ENCODE data around the gene NOXA1.

NOXA1 gene

GRCh38 chr9:137375321-137376058 is 47.7 kb upstream of the NOXA1 start:
- no peak overlapping the region for H3K27ac ChIP-seq (ENCODE audit: extremely low read depth, low read depth, low read length)
- H3K4me3 ChIP-seq (ENCODE audit: low read depth, low read length), result no peak overlapping the region
- ChIA-PET CTCF (interaction anchor here (0.8 kb wide), 1 partner anchor 534 kb away, joined by 3 read pairs; no protein-coding TSS in a partner anchor), POLR2A (interaction anchor here (1.9 kb wide), 1 partner anchor 73 kb away, joined by 4 read pairs; the partner anchor contains the start of gene NRARP)
- no peaks in the 10 kb centered on the region for H3K4me1 ChIP-seq (ENCODE audit: control insufficient read depth, insufficient read depth, low read length)
- TF ChIP-seq SP3 (tag by site-specific recombination; IDR thresholded peaks at IDR 0.05) (no peak), PRDM4 (tag by site-specific recombination; IDR thresholded peaks at IDR 0.05) (no peak), PBX3 (CRISPR knock-in tag; IDR thresholded peaks at IDR 0.05) (no peak), SP7 (tag by site-specific recombination; IDR thresholded peaks at IDR 0.05) (no peak), SALL2 (tag by site-specific recombination; IDR thresholded peaks at IDR 0.05; ENCODE audit: borderline replicate concordance) (no peak), KLF9 (tag by site-specific recombination; IDR thresholded peaks at IDR 0.05; ENCODE audit: low read depth) (no peak), ZNF510 (tag by site-specific recombination; IDR thresholded peaks at IDR 0.05; ENCODE audit: insufficient replicate concordance) (no peak), ZNF48 (tag by site-specific recombination; IDR thresholded peaks at IDR 0.05) (no peak), ZNF530 (tag by site-specific recombination; IDR thresholded peaks at IDR 0.05; ENCODE audit: low read depth) (no peak)
- no peaks in the 10 kb centered on the region for H3K36me3 ChIP-seq (ENCODE audit: control insufficient read depth in 2 of 2, insufficient read depth in 1 of 2, low read length in 2 of 2)
- no peaks in the 10 kb centered on the region for H3K9me3 ChIP-seq (ENCODE audit: control insufficient read depth, insufficient read depth, low read depth, low read length)

GRCh38 chr9:137376386-137376785 is 46.8 kb upstream of the NOXA1 start:
- Histone ChIP-seq H3K4me3 (ENCODE audit: low read depth, low read length) (no peak overlapping the region), H3K4me1 (ENCODE audit: control insufficient read depth, insufficient read depth, low read length) (no peaks in the 10 kb centered on the region), H3K9me3 (ENCODE audit: control insufficient read depth, insufficient read depth, low read depth, low read length) (no peaks in the 10 kb centered on the region), H3K27ac (ENCODE audit: extremely low read depth, low read depth, low read length) (no peak overlapping the region), H3K36me3 (ENCODE audit: control insufficient read depth in 2 of 2, insufficient read depth in 1 of 2, low read length in 2 of 2) (no peaks in the 10 kb centered on the region)
- POLR2A ChIA-PET, result interaction anchor here (0.7 kb wide), 1 partner anchor 242 kb away, joined by 8 read pairs; the partner anchor contains the start of gene EHMT1
- TF ChIP-seq ZNF433 (tag by site-specific recombination; IDR thresholded peaks at IDR 0.05; ENCODE audit: low read depth) (no peak), PRDM10 (tag by site-specific recombination; IDR thresholded peaks at IDR 0.05) (no peak), ZNF510 (tag by site-specific recombination; IDR thresholded peaks at IDR 0.05; ENCODE audit: insufficient replicate concordance) (no peak), OVOL3 (tag by site-specific recombination; IDR thresholded peaks at IDR 0.05) (no peak), ZNF394 (tag by site-specific recombination; IDR thresholded peaks at IDR 0.05; ENCODE audit: borderline replicate concordance) (no peak), OSR2 (tag by site-specific recombination; IDR thresholded peaks at IDR 0.05) (no peak)
- CTCF ChIA-PET, result interaction anchor here (0.6 kb wide), 1 partner anchor 676 kb away, joined by 5 read pairs; no protein-coding TSS in a partner anchor

Measured in HEK293 (cell line).